Neuronal stem cell (in vitro differentiated cells): ENCODE results near the gene AGBL4. TPM values are rescaled to one million over a fixed set of nuclear protein-coding genes. Genes with fewer than 3 reads are reported as not detected.

ENCODE experiments used
- small RNA-seq: library from polyadenylated mRNA; stranded (forward); fragments of <200 nt; extraction: miRNeasy Mini kit (QIAGEN cat#:217004); gene quantifications from one replicate; pipeline ENCODE3, GENCODE V24; 2013; ENCODE audit not compliant: insufficient read depth

AGBL4 gene

Small RNAs within 50 kb of the gene (small RNA-seq; reads per million reads assigned to genes)
- gene AL390023.1: not detected
